GM12873 (cell line): ENCODE results near the gene FAAH2.

Experiments used
- TF ChIP-seq, protein P1 (sequence below): IDR thresholded peaks from 2 replicates; pipeline ENCODE4 v1.5.1; 2012; ENCODE audit warnings: low read depth, mild to moderate bottlenecking, moderate library complexity, low read length, control low read depth; ENCODE audit not compliant: insufficient read depth; ENCODE audit errors: missing control alignments

Gene FAAH2

GRCh38 chrX:57286507-57287251, at the start of gene FAAH2:
FAAH2 (plus strand) TSS chrX:57286706; CDS start chrX:57286826, 120 bp downstream.
- TF ChIP-seq, protein P1, sequence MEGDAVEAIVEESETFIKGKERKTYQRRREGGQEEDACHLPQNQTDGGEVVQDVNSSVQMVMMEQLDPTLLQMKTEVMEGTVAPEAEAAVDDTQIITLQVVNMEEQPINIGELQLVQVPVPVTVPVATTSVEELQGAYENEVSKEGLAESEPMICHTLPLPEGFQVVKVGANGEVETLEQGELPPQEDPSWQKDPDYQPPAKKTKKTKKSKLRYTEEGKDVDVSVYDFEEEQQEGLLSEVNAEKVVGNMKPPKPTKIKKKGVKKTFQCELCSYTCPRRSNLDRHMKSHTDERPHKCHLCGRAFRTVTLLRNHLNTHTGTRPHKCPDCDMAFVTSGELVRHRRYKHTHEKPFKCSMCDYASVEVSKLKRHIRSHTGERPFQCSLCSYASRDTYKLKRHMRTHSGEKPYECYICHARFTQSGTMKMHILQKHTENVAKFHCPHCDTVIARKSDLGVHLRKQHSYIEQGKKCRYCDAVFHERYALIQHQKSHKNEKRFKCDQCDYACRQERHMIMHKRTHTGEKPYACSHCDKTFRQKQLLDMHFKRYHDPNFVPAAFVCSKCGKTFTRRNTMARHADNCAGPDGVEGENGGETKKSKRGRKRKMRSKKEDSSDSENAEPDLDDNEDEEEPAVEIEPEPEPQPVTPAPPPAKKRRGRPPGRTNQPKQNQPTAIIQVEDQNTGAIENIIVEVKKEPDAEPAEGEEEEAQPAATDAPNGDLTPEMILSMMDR, result no peak

GRCh38 chrX:57241967-57242366, 44.5 kb upstream of the FAAH2 start:
- TF ChIP-seq, protein P1, result no peak

DNA sequence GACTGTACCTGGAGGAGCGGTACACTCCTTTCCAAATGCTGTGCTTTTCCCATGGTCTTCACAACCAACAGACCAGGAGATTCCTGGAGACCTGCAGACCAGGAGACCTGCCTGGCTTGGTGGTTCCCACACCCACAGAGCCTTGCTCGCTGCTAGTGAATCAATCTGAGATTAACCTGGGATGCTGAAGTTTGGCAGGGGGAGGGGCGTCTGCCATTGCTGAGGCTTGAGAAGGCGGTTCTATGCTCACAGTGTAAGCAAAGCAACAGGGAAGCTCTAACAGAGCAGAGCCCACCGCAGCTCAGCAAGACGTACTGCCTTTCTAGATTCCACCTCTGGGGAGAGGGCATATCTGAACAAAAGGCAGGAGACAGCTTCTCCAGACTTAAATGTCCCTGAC, 34.5 kb upstream of the FAAH2 start:
- TF ChIP-seq, protein P1, result no peak

DNA sequence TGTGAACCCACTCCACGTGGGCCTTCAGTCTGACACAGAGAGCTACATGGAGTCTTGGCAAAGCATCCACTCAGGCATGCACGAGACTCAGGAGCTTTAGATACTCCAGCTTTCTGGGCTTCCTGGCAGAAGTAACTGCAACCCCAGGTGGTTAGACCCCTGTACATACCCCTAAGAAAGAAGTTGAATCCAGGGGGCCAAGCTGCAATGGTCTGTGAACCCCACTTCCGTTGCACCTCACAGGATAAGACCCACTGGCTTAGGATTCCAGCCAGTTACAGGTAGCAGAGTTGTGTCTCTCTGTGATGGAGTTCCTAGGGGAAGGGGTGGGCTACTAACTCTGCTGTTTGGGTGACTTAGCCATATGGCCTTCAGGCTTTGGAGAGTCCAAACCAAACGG, 21.4 kb upstream of the FAAH2 start:
- TF ChIP-seq, protein P1, result no peak

DNA sequence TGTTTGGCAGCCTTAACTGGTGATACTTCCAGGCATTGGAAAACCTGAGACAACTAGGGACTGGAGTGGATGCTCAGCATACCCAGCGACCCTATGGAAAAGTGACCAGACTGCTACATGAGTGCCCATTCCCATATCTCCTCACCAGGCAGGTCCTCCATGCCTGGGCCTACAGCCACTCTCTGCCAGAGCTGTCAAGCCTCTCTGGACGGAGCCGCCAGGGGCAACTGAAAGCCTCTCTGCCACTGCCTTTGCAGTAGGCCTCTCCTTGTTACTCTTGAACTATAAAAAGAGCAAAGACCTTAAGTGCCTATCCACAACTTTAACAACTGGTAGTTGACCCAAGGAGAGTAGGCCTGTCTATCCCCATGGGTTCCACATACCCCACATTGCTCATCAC, 20.2 kb upstream of the FAAH2 start:
- TF ChIP-seq, protein P1, result no peak

DNA sequence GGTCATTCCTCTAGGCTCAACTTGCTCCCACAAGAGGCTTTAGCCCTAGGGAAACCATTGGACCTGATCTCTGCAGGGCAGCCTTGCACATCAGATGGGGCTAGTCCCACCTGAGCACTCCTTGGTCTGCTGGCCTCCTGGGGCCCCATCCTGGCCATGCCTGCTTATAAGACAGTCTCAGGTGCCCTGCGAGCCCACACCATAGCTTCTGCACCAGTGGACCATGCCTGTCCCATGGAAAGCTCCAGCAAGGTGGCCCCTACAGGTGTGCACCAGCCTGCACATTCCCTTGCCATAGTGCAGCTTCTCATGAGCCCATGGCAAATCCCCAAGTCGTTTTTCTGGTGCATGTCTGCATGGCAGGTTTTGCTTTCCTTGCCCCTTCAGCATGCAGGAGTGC, 19.6 kb upstream of the FAAH2 start:
- TF ChIP-seq, protein P1, result no peak

DNA sequence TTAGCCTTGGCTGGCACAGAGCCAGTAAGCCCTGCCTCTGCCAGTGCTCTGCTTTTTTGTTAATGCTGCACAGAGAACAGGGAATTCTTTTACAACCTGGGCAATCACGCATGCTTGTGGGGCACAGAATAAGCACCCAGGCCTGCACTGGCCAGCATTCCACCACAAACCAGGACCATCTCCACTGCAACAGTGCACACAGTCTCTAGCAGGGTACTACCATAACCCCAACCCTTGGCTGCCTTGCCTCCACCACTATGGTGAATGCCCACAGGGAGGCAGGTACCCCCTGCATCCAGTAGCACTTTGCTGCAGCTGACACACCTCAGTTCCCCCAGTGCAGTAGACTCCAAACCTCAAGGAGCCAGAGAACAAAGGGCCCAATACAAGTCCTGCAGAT, 19.2 kb upstream of the FAAH2 start:
- TF ChIP-seq, protein P1, result no peak
